GM11168 (cell line): Measurements from ENCODE around the gene MEOX1.

Experiments
- in situ Hi-C: fragments of 300-500 bp; cut with MboI; formaldehyde crosslinking; loops from one replicate; pipeline ENCODE4 v1.12.0; 2022; ENCODE audit warnings: low sequenced_read_pairs; ENCODE audit not compliant: unreplicated experiment

Gene MEOX1

GRCh38 chr17:43683928-43684653 lies 22.4 kb upstream of the MEOX1 start:
- in situ Hi-C loops: no loop called here

- in situ Hi-C loops: no loop called here
Measured at GRCh38 chr17:43680461-43680860, 18.7 kb upstream of the MEOX1 start.

- in situ Hi-C loops: no loop called here
Measured at GRCh38 chr17:43679911-43680310, 18.2 kb upstream of the MEOX1 start.

- in situ Hi-C loops: no loop called here
Measured at GRCh38 chr17:43679401-43679800, 17.7 kb upstream of the MEOX1 start.

- in situ Hi-C loops: no loop called here
Measured at GRCh38 chr17:43676471-43676870, 14.7 kb upstream of the MEOX1 start.

GRCh38 chr17:43674394-43674793 lies 12.7 kb upstream of the MEOX1 start:
- in situ Hi-C loops: no loop called here

- in situ Hi-C loops: no loop called here
Measured at GRCh38 chr17:43673516-43674323, 12.0 kb upstream of the MEOX1 start.

- in situ Hi-C loops: no loop called here
Measured at GRCh38 chr17:43671755-43672519, 10.2 kb upstream of the MEOX1 start.

GRCh38 chr17:43671031-43671692 lies 9.4 kb upstream of the MEOX1 start:
- in situ Hi-C loops: no loop called here

GRCh38 chr17:43670645-43671030 lies 8.9 kb upstream of the MEOX1 start:
- in situ Hi-C loops: no loop called here

GRCh38 chr17:43669971-43670644 lies 8.4 kb upstream of the MEOX1 start:
- in situ Hi-C loops: no loop called here

- in situ Hi-C loops: no loop called here
Measured at GRCh38 chr17:43667947-43668348, 6.2 kb upstream of the MEOX1 start.

GRCh38 chr17:43667506-43667905 lies 5.8 kb upstream of the MEOX1 start:
- in situ Hi-C loops: no loop called here

- in situ Hi-C loops: no loop called here
Measured at GRCh38 chr17:43665937-43666236, 4.2 kb upstream of the MEOX1 start.

- in situ Hi-C loops: no loop called here
Measured at GRCh38 chr17:43665084-43665936, 3.6 kb upstream of the MEOX1 start.

- in situ Hi-C loops: no loop called here
Measured at GRCh38 chr17:43664096-43664495, 2.4 kb upstream of the MEOX1 start.

GRCh38 chr17:43663383-43663782 lies 1.7 kb upstream of the MEOX1 start:
- in situ Hi-C loops: no loop called here

- in situ Hi-C loops: no loop called here
Measured at GRCh38 chr17:43662413-43663141, 855 bp upstream of the MEOX1 start.
